Endodermal cell (in vitro differentiated cells): Measurements from ENCODE around the gene WDR12. TPM values are rescaled to one million over a fixed set of nuclear protein-coding genes. Genes with fewer than 3 reads are reported as not detected.

Experiments
- DNase-seq: peaks from one replicate; pipeline ENCODE4 v3.0.0-alpha.2; 2017
- H3K27ac ChIP-seq: 2 replicates; pipeline ENCODE4 v1.5.1; 2013; ENCODE audit warnings: mild to moderate bottlenecking, low read depth, low read length, moderate library complexity
- H3K27me3 ChIP-seq: 2 replicates; pipeline ENCODE4 v1.6.1; 2013; ENCODE audit warnings: mild to moderate bottlenecking, low read length, moderate library complexity; ENCODE audit not compliant: insufficient read depth, control insufficient read depth, poor library complexity, severe bottlenecking
- H3K36me3 ChIP-seq: 2 replicates; pipeline ENCODE4 v1.7.0; 2013; ENCODE audit warnings: mild to moderate bottlenecking, low read length, moderate library complexity; ENCODE audit not compliant: control insufficient read depth, insufficient read depth
- H3K4me1 ChIP-seq: one replicate; pipeline ENCODE4 v1.7.0; 2013; ENCODE audit warnings: low read length; ENCODE audit not compliant: control insufficient read depth, insufficient read depth
- H3K4me3 ChIP-seq: 2 replicates; pipeline ENCODE4 v1.5.1; 2013; ENCODE audit warnings: mild to moderate bottlenecking, low read length, moderate library complexity
- H3K9ac ChIP-seq: 2 replicates; pipeline ENCODE4 v1.6.1; 2013; ENCODE audit warnings: mild to moderate bottlenecking, low read length, moderate library complexity; ENCODE audit not compliant: poor library complexity, severe bottlenecking; ENCODE audit errors: extremely low read depth
- H3K9me3 ChIP-seq: 2 replicates; pipeline ENCODE4 v1.6.1; 2013; ENCODE audit warnings: mild to moderate bottlenecking, low read length, moderate library complexity; ENCODE audit not compliant: control insufficient read depth
- H3K27ac Mint-ChIP-seq: 2 replicates; pipeline ENCODE4 v1.8.0; 2020; ENCODE audit warnings: mixed read lengths
- H3K27me3 Mint-ChIP-seq: 2 replicates; pipeline ENCODE4 v1.8.0; 2021; ENCODE audit warnings: mild to moderate bottlenecking, mixed read lengths; ENCODE audit not compliant: insufficient read depth
- H3K36me3 Mint-ChIP-seq: 2 replicates; pipeline ENCODE4 v1.8.0; 2020; ENCODE audit warnings: low read depth, mixed read lengths
- H3K4me1 Mint-ChIP-seq: 2 replicates; pipeline ENCODE4 v1.8.0; 2020; ENCODE audit warnings: mixed read lengths
- H3K4me3 Mint-ChIP-seq: 2 replicates; pipeline ENCODE4 v1.8.0; 2020; ENCODE audit warnings: mild to moderate bottlenecking, moderate library complexity, mixed read lengths
- H3K9me3 Mint-ChIP-seq: 2 replicates; pipeline ENCODE4 v1.8.0; 2020; ENCODE audit warnings: mild to moderate bottlenecking, mixed read lengths
- CTCF ChIP-seq: fragments of 200-600 bp; sonication (generic); conservative IDR thresholded peaks from 2 replicates; pipeline ENCODE4 v1.5.0; 2021; ENCODE audit warnings: antibody characterized with exemption, mild to moderate bottlenecking
- WGBS, 2 experiments: methylation state at CpG; one replicate each; pipeline versions ENCODE4 v1.1.5 to v1.1.7; 2013; ENCODE audit warnings: missing lambda C conversion rate in 2 of 2, mixed read lengths in 1 of 2; ENCODE audit not compliant: insufficient coverage in 1 of 2, insufficient read length in 1 of 2; 5-methylcytosine and 5-hydroxymethylcytosine counted together
- total RNA-seq, 2 donors: library from RNA; stranded (reverse); fragmentation: NEBNext Ultra II Directional in 1 of 2; extraction: Animal tissue kit (Norgen Biotek cat#: 25700) in 1 of 2; gene quantifications; 2 replicates in 1 of 2; 3 replicates in 1 of 2; pipeline ENCODE4 v1.2.1, GENCODE V29; 2021

The WDR12 gene
- total RNA-seq, 2 donors from 2014 or later = 84.4 to 104 TPM

DNA sequence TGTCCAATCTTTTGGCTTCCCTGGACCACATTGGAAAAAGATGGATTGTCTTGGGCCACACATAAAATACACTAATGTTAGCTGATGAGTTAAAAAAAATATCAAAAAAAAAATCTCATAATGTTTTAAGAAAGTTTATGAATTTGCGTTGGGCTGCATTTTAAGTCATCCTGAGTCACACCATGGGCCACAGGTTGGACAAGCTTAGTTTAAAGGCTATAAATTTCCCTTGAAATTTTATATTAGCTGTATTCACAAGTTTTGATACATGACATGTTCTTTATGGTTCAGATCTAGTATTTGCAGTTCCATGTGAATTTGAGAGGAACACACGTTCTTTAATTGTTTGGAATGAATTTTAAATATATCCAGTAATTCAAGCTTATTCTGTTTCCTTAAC is 22.5 kb upstream of the WDR12 start:
- no peak for TF ChIP-seq CTCF
- H3K9me3 ChIP-seq = no peaks in the 10 kb centered on the region
- no peak for DNase-seq
- no peaks in the 10 kb centered on the region for H3K36me3 ChIP-seq
- peaks cover 5% of the 10 kb centered on the region for H3K36me3 Mint-ChIP-seq
- no peaks in the 10 kb centered on the region for H3K4me1 ChIP-seq
- 89 to 91% methylated on average over 1 to 2 of the region's 2 CpGs for WGBS, 2 experiments
- H3K27me3 Mint-ChIP-seq = no peaks in the 10 kb centered on the region
- H3K4me3 Mint-ChIP-seq = no peak overlapping the region
- H3K27me3 ChIP-seq = no peaks in the 10 kb centered on the region
- H3K4me1 Mint-ChIP-seq = no peaks in the 10 kb centered on the region
- no peak overlapping the region for H3K9ac ChIP-seq
- H3K4me3 ChIP-seq = no peak overlapping the region
- no peaks in the 10 kb centered on the region for H3K9me3 Mint-ChIP-seq
- no peak overlapping the region for H3K27ac Mint-ChIP-seq
- H3K27ac ChIP-seq = no peak overlapping the region

GRCh38 chr2:202933139-202933510 is 21.7 kb upstream of the WDR12 start:
- Histone ChIP-seq H3K9ac (no peak overlapping the region), H3K27me3 (no peaks in the 10 kb centered on the region), H3K9me3 (no peaks in the 10 kb centered on the region), H3K4me3 (no peak overlapping the region), H3K36me3 (no peaks in the 10 kb centered on the region), H3K4me1 (no peaks in the 10 kb centered on the region), H3K27ac (no peak overlapping the region)
- DNase-seq = no peak
- H3K27ac Mint-ChIP-seq = no peak overlapping the region
- peaks cover 8% of the 10 kb centered on the region for H3K36me3 Mint-ChIP-seq
- H3K4me1 Mint-ChIP-seq = no peaks in the 10 kb centered on the region
- H3K27me3 Mint-ChIP-seq = no peaks in the 10 kb centered on the region
- no peak for TF ChIP-seq CTCF
- 96 to 100% methylated on average over 2 to 5 of the region's 5 CpGs for WGBS, 2 experiments
- no peak overlapping the region for H3K4me3 Mint-ChIP-seq
- no peaks in the 10 kb centered on the region for H3K9me3 Mint-ChIP-seq

DNA sequence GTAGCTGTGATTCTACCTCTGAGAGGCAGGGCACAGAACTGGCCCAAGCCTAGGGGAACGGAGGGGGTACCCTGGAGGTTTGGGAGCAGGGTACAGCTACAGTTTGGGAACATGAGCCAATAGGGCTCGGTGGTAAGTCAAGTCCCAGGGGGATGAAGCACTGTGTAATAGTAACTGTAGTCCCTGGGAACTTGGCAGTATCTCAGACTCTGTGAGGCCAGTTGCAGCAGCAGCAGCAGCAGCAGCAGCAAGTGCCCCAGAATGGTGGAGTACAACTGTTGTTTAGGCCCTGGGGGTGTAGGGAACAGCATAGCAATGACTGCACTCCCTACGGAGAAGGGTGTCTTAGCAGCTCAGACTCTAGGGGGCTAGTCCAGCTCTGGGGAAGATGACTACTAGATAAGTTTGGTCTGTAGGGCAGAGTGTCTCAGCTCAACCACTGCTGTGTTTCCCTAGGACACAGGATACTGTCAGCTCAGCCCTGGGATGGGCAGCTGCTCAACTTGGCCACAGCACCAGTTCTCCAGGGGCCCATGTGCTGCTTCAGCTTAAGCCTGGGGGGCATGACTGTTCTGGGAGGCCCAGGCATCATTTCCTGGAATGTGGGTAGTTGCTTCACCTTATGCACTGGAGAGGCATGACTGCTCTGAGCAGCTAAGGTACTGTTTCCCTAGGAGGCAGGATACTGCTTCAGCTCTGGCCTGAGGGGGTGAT is 21.1 kb upstream of the WDR12 start:
- Histone ChIP-seq H3K4me1 (no peaks in the 10 kb centered on the region), H3K9me3 (no peaks in the 10 kb centered on the region), H3K27me3 (no peaks in the 10 kb centered on the region), H3K9ac (no peak overlapping the region), H3K27ac (no peak overlapping the region), H3K36me3 (no peaks in the 10 kb centered on the region), H3K4me3 (no peak overlapping the region)
- WGBS, 2 experiments = 90 to 94% methylated on average over 3 of the region's 3 CpGs
- Mint-ChIP-seq H3K36me3 (peaks cover 10% of the 10 kb centered on the region), H3K9me3 (no peaks in the 10 kb centered on the region), H3K27me3 (no peaks in the 10 kb centered on the region), H3K4me3 (no peak overlapping the region), H3K4me1 (no peaks in the 10 kb centered on the region), H3K27ac (no peak overlapping the region)
- TF ChIP-seq CTCF = no peak
- DNase-seq = no peak
